Activated CD8-positive, alpha-beta T cell treated with anti-CD3 and anti-CD28 coated beads, Interleukin-2, amount 10 ng/mL, durations not matched to agents 7 days and 5 days (primary cell): ENCODE measurements around the gene CFAP126. TPM values are rescaled to one million over a fixed set of nuclear protein-coding genes. Genes with fewer than 3 reads are reported as not detected.
"Not testable (repeated sequence)": the region's sequence is repeated elsewhere in the genome, so short reads cannot be mapped to it uniquely, and the experiment has no call there.

Experiments
- ATAC-seq: fragments of 150-1000 bp; cut with Tn5 transposase; one replicate; pipeline ENCODE4 v1.10.0; 2021; ENCODE audit warnings: moderate library complexity
- CTCF ChIA-PET: fragments of 350-600 bp; sonication (Branson Sonifier 250); formaldehyde crosslinking; loops from one replicate; lab custom pipeline; 2021; ENCODE audit warnings: antibody characterized with exemption; lab: Charles Lee
- POLR2A ChIA-PET: fragments of 350-600 bp; sonication (Branson Sonifier 250); formaldehyde crosslinking; loops from one replicate; lab custom pipeline; 2021; ENCODE audit warnings: antibody characterized with exemption; lab: Charles Lee
- DNase-seq: peaks from one replicate; pipeline ENCODE4 v3.0.0-alpha.2; 2020
- H3K27ac Mint-ChIP-seq: one replicate; pipeline ENCODE4 v1.8.0; 2021; ENCODE audit warnings: mild to moderate bottlenecking, mixed read lengths
- H3K27me3 Mint-ChIP-seq: one replicate; pipeline ENCODE4 v1.8.0; 2021; ENCODE audit warnings: low read depth, mixed read lengths
- H3K36me3 Mint-ChIP-seq: one replicate; pipeline ENCODE4 v1.8.0; 2021; ENCODE audit warnings: low read depth, mixed read lengths
- H3K4me1 Mint-ChIP-seq: one replicate; pipeline ENCODE4 v1.8.0; 2021; ENCODE audit warnings: low read depth, mixed read lengths
- H3K4me3 Mint-ChIP-seq: one replicate; pipeline ENCODE4 v1.8.0; 2021; ENCODE audit warnings: mild to moderate bottlenecking, mixed read lengths
- H3K9me3 Mint-ChIP-seq: one replicate; pipeline ENCODE4 v1.8.0; 2022; ENCODE audit warnings: mixed read lengths; ENCODE audit not compliant: insufficient read depth
- total RNA-seq, 2 experiments: library from RNA; stranded (reverse); gene quantifications; one replicate each; pipeline ENCODE4 v1.2.3, GENCODE V29; 2021

Gene CFAP126
- not detected for total RNA-seq

- Mint-ChIP-seq H3K9me3 (no peaks in the 10 kb centered on the region), H3K36me3 (peaks cover 22% of the 10 kb centered on the region), H3K27ac (peak within 1 kb of the TSS; percentile 11), H3K4me3 (no peak within 1 kb of the TSS), H3K4me1 (peaks cover 4% of the 10 kb centered on the region), H3K27me3 (no peaks in the 10 kb centered on the region)
- peak; percentile 99 for ATAC-seq
- ChIA-PET CTCF (interaction anchor here (0.8 to 3.7 kb wide), 17 partner anchors 8 to 202 kb away, joined by 3 to 33 read pairs (median 4); partner anchors contain the start of genes B4GALT3, PPOX and TOMM40L), POLR2A (interaction anchor here (1.6 kb wide), 1 partner anchor 62 kb away, joined by 3 read pairs; no protein-coding TSS in a partner anchor)
- peak; percentile 61 for DNase-seq
These were observed at the start of gene CFAP126 for GRCh38 chr1:161367684-161368400. TSS of gene CFAP126 (minus strand) at chr1:161367876. CDS start at chr1:161367868, 8 bp downstream.

- H3K4me1 Mint-ChIP-seq: peaks cover 19% of the 10 kb centered on the region
- H3K36me3 Mint-ChIP-seq, H3K4me3 Mint-ChIP-seq, H3K27me3 Mint-ChIP-seq, POLR2A ChIA-PET, H3K27ac Mint-ChIP-seq, CTCF ChIA-PET, ATAC-seq, DNase-seq, H3K9me3 Mint-ChIP-seq: not testable (repeated sequence)
These were observed 45.4 kb upstream of the CFAP126 start for GRCh38 chr1:161413050-161413449.

GRCh38 chr1:161410636-161410970 lies 42.9 kb upstream of the CFAP126 start:
- H3K27me3 Mint-ChIP-seq, H3K9me3 Mint-ChIP-seq, H3K27ac Mint-ChIP-seq, H3K4me3 Mint-ChIP-seq, ATAC-seq, DNase-seq, H3K36me3 Mint-ChIP-seq: not testable (repeated sequence)
- H3K4me1 Mint-ChIP-seq: peaks cover 19% of the 10 kb centered on the region
- CTCF ChIA-PET: interaction anchor here (0.9 kb wide), 1 partner anchor 30 kb away, joined by 3 read pairs; no protein-coding TSS in a partner anchor
- POLR2A ChIA-PET: interaction anchor here (3.0 kb wide), 1 partner anchor 10 kb away, joined by 16 read pairs; no protein-coding TSS in a partner anchor

- Mint-ChIP-seq H3K4me1 (peaks cover 19% of the 10 kb centered on the region), H3K27ac (peak overlapping the region; percentile 48)
- ChIA-PET POLR2A (interaction anchor here (3.0 kb wide), 1 partner anchor 10 kb away, joined by 16 read pairs; no protein-coding TSS in a partner anchor), CTCF (interaction anchor here (0.9 kb wide), 1 partner anchor 30 kb away, joined by 3 read pairs; no protein-coding TSS in a partner anchor)
- not testable (repeated sequence) for H3K4me3 Mint-ChIP-seq, DNase-seq, H3K27me3 Mint-ChIP-seq, H3K9me3 Mint-ChIP-seq, H3K36me3 Mint-ChIP-seq
- peak; percentile 33 for ATAC-seq
These were observed 42.4 kb upstream of the CFAP126 start for GRCh38 chr1:161409848-161410635.

- CTCF ChIA-PET: interaction anchor here (0.7 kb wide), 1 partner anchor 217 kb away, joined by 3 read pairs; no protein-coding TSS in a partner anchor
- no peak for DNase-seq
- peaks cover 29% of the 10 kb centered on the region for H3K4me1 Mint-ChIP-seq
- peaks cover 5% of the 10 kb centered on the region for H3K36me3 Mint-ChIP-seq
- no peaks in the 10 kb centered on the region for H3K27me3 Mint-ChIP-seq
- no peak for ATAC-seq
- H3K27ac Mint-ChIP-seq: no peak overlapping the region
- no peak overlapping the region for H3K4me3 Mint-ChIP-seq
- POLR2A ChIA-PET: interaction anchor here (3.0 kb wide), 1 partner anchor 8 kb away, joined by 16 read pairs; no protein-coding TSS in a partner anchor
- no peaks in the 10 kb centered on the region for H3K9me3 Mint-ChIP-seq
These were observed 40.9 kb upstream of the CFAP126 start for GRCh38 chr1:161408429-161409052.

- ATAC-seq (no peak), DNase-seq (no peak)
- no peak overlapping the region for H3K27ac Mint-ChIP-seq
- no peaks in the 10 kb centered on the region for H3K9me3 Mint-ChIP-seq
- H3K4me3 Mint-ChIP-seq: no peak overlapping the region
- POLR2A ChIA-PET: interaction anchor here (3.0 kb wide), 1 partner anchor 7 kb away, joined by 16 read pairs; no protein-coding TSS in a partner anchor
- H3K4me1 Mint-ChIP-seq: peaks cover 33% of the 10 kb centered on the region
- peaks cover 5% of the 10 kb centered on the region for H3K36me3 Mint-ChIP-seq
- CTCF ChIA-PET: interaction anchor here (0.7 to 2.0 kb wide), 4 partner anchors 13 to 216 kb away, joined by 3 to 10 read pairs (median 3); no protein-coding TSS in a partner anchor
- peaks cover 2% of the 10 kb centered on the region for H3K27me3 Mint-ChIP-seq
These were observed 39.8 kb upstream of the CFAP126 start for GRCh38 chr1:161407451-161407985.

- CTCF ChIA-PET: interaction anchor here (1.0 to 2.0 kb wide), 2 partner anchors 14 to 33 kb away, joined by 3 to 10 read pairs; no protein-coding TSS in a partner anchor
These were observed 38.9 kb upstream of the CFAP126 start for GRCh38 chr1:161406551-161406950.

GRCh38 chr1:161404051-161404597 lies 36.4 kb upstream of the CFAP126 start:
- Mint-ChIP-seq H3K27ac (no peak overlapping the region), H3K4me1 (peaks cover 34% of the 10 kb centered on the region), H3K27me3 (peaks cover 2% of the 10 kb centered on the region), H3K4me3 (no peak overlapping the region), H3K36me3 (peaks cover 18% of the 10 kb centered on the region), H3K9me3 (no peaks in the 10 kb centered on the region)
- ChIA-PET CTCF (interaction anchor here (2.3 kb wide), 1 partner anchor 36 kb away, joined by 6 read pairs; no protein-coding TSS in a partner anchor), POLR2A (interaction anchor here (1.2 kb wide), 1 partner anchor 36 kb away, joined by 3 read pairs; no protein-coding TSS in a partner anchor)
- ATAC-seq (no peak), DNase-seq (no peak)

More at GRCh38 chr1:161406551-161406950, 38.9 kb upstream of the CFAP126 start:
- POLR2A ChIA-PET, H3K36me3 Mint-ChIP-seq, H3K4me3 Mint-ChIP-seq, ATAC-seq, DNase-seq, H3K27ac Mint-ChIP-seq, H3K9me3 Mint-ChIP-seq, H3K27me3 Mint-ChIP-seq: not testable (repeated sequence)
- peaks cover 37% of the 10 kb centered on the region for H3K4me1 Mint-ChIP-seq

GRCh38 chr1:161402446-161402845 lies 34.8 kb upstream of the CFAP126 start:
- H3K36me3 Mint-ChIP-seq: peaks cover 21% of the 10 kb centered on the region
- POLR2A ChIA-PET: interaction anchor here (0.7 kb wide), 2 partner anchors 84 to 153 kb away, joined by 3 read pairs; no protein-coding TSS in a partner anchor

GRCh38 chr1:161399257-161399998 lies 31.8 kb upstream of the CFAP126 start:
- Mint-ChIP-seq H3K4me1 (peaks cover 44% of the 10 kb centered on the region), H3K4me3 (peak overlapping the region; percentile 95), H3K27me3 (peaks cover 2% of the 10 kb centered on the region), H3K9me3 (no peaks in the 10 kb centered on the region), H3K36me3 (peaks cover 21% of the 10 kb centered on the region), H3K27ac (peak overlapping the region; percentile 100)
- ChIA-PET CTCF (interaction anchor here (0.9 to 2.0 kb wide), 11 partner anchors 8 to 233 kb away, joined by 3 to 13 read pairs (median 4); partner anchors contain the start of genes PPOX and TOMM40L), POLR2A (interaction anchor here (1.4 to 2.3 kb wide), 5 partner anchors 8 to 41 kb away, joined by 5 to 16 read pairs (median 7); no protein-coding TSS in a partner anchor)
- ATAC-seq (peak; percentile 88), DNase-seq (peak; percentile 93)

More at GRCh38 chr1:161402446-161402845, 34.8 kb upstream of the CFAP126 start:
- no peak overlapping the region for H3K4me3 Mint-ChIP-seq
- H3K27me3 Mint-ChIP-seq: peaks cover 2% of the 10 kb centered on the region
- ATAC-seq (no peak), DNase-seq (no peak)
- no peaks in the 10 kb centered on the region for H3K9me3 Mint-ChIP-seq
- CTCF ChIA-PET: interaction anchor here (2.3 kb wide), 1 partner anchor 38 kb away, joined by 6 read pairs; no protein-coding TSS in a partner anchor
- no peak overlapping the region for H3K27ac Mint-ChIP-seq
- peaks cover 46% of the 10 kb centered on the region for H3K4me1 Mint-ChIP-seq
